HepG2 (cell line): Measurements from ENCODE around the gene IRF1. TPM values are rescaled to one million over a fixed set of nuclear protein-coding genes. Genes with fewer than 3 reads are reported as not detected.
A peak's percentile ranks its signal among the peaks of the same experiment; 100 is the strongest.

Experiments
- ARNTL ChIP-seq: sonication (generic); formaldehyde crosslinking; IDR thresholded peaks from 2 replicates; pipeline ENCODE4 v1.4.0; 2020; ENCODE audit warnings: mild to moderate bottlenecking, missing genetic modification reagents
- BCL6 ChIP-seq: IDR thresholded peaks from 2 replicates; pipeline ENCODE4 v1.6.1; 2016; ENCODE audit warnings: missing genetic modification reagents, missing compliant biosample characterization
- BRD4 ChIP-seq: sonication (generic); formaldehyde crosslinking; IDR thresholded peaks from 2 replicates; pipeline ENCODE4 v1.4.0; 2020; ENCODE audit warnings: missing genetic modification reagents
- FOXM1 ChIP-seq: sonication (generic); formaldehyde crosslinking; IDR thresholded peaks from 2 replicates; pipeline ENCODE4 v1.5.0; 2020; ENCODE audit warnings: missing genetic modification reagents
- KLF15 ChIP-seq: sonication (generic); formaldehyde crosslinking; IDR thresholded peaks from 2 replicates; pipeline ENCODE4 v1.8.1; 2023; ENCODE audit warnings: borderline replicate concordance, mild to moderate bottlenecking, inconsistent platforms, missing genetic modification reagents, mixed read lengths
- KLF6 ChIP-seq: IDR thresholded peaks from 2 replicates; pipeline ENCODE4 v1.8.0; 2016; ENCODE audit warnings: missing biosample characterization, missing genetic modification reagents
- MBD4 ChIP-seq: IDR thresholded peaks from 2 replicates; pipeline ENCODE4 v1.6.1; 2012; ENCODE audit warnings: low read length, inconsistent platforms, borderline replicate concordance
- MIXL1 ChIP-seq: IDR thresholded peaks from 2 replicates; pipeline ENCODE4 v1.6.1; 2016
- MTA3 ChIP-seq: sonication (generic); formaldehyde crosslinking; IDR thresholded peaks from 2 replicates; pipeline ENCODE4 v1.4.0; 2020; ENCODE audit warnings: missing genetic modification reagents
- NAIF1 ChIP-seq: sonication (generic); formaldehyde crosslinking; IDR thresholded peaks from 2 replicates; pipeline ENCODE4 v1.5.0; 2020; ENCODE audit warnings: mild to moderate bottlenecking, missing genetic modification reagents, borderline replicate concordance
- NFATC3 ChIP-seq: sonication (generic); formaldehyde crosslinking; IDR thresholded peaks from 2 replicates; pipeline ENCODE4 v1.5.1; 2020; ENCODE audit warnings: mild to moderate bottlenecking, missing genetic modification reagents
- NFIB ChIP-seq: sonication (generic); formaldehyde crosslinking; IDR thresholded peaks from 2 replicates; pipeline ENCODE4 v1.9.0; 2021; ENCODE audit warnings: missing genetic modification reagents, mild to moderate bottlenecking, borderline replicate concordance
- NR3C1 ChIP-seq: sonication (generic); formaldehyde crosslinking; IDR thresholded peaks from 2 replicates; pipeline ENCODE4 v1.4.0; 2020; ENCODE audit warnings: missing genetic modification reagents
- SALL1 ChIP-seq: sonication (generic); formaldehyde crosslinking; IDR thresholded peaks from 2 replicates; pipeline ENCODE4 v1.8.0; 2022; ENCODE audit warnings: mild to moderate bottlenecking, missing genetic modification reagents
- ZNF329 ChIP-seq: sonication (generic); formaldehyde crosslinking; IDR thresholded peaks from 2 replicates; pipeline ENCODE4 v1.9.0; 2021; ENCODE audit warnings: low read depth, mild to moderate bottlenecking, missing genetic modification reagents
- ZNF350 ChIP-seq: sonication (generic); formaldehyde crosslinking; IDR thresholded peaks from 2 replicates; pipeline ENCODE4 v1.4.0; 2020; ENCODE audit warnings: mild to moderate bottlenecking, low read depth, missing genetic modification reagents, borderline replicate concordance
- ZNF672 ChIP-seq: sonication (generic); formaldehyde crosslinking; IDR thresholded peaks from 2 replicates; pipeline ENCODE4 v1.8.1; 2022; ENCODE audit warnings: missing genetic modification reagents
- ZNF775 ChIP-seq: sonication (generic); formaldehyde crosslinking; IDR thresholded peaks from 2 replicates; pipeline ENCODE4 v1.4.0; 2020; ENCODE audit warnings: missing genetic modification reagents, mild to moderate bottlenecking, moderate library complexity, borderline replicate concordance
- polyA plus RNA-seq, 8 experiments: library from polyadenylated mRNA; depleted of rRNA in 3 of 8; stranded (reverse) in 7 of 8; unstranded in 1 of 8; fragments of >200 nt; fragmentation: Illumina TruSeq in 4 of 8; extraction: Trizol in 4 of 8; gene quantifications; 2 replicates each; pipeline versions ENCODE4 v1.2.1 to v1.2.3, GENCODE V29; 2011 to 2016; ENCODE audit warnings: low read depth in 4 of 8, missing spikeins in 1 of 8, mixed read lengths in 1 of 8; ENCODE audit not compliant: insufficient read depth in 1 of 8
- total RNA-seq, 5 experiments: library from RNA; depleted of rRNA; stranded (reverse); fragments of >200 nt; fragmentation: Illumina TruSeq; extraction: Trizol; gene quantifications; 2 replicates each; pipeline ENCODE4 v1.2.3, GENCODE V29; 2016; ENCODE audit warnings: low read depth in 1 of 5
- TF ChIP-seq, protein P1 (sequence below): IDR thresholded peaks from 2 replicates; pipeline ENCODE4 v1.6.1; 2018; ENCODE audit warnings: missing genetic modification reagents
- TF ChIP-seq, protein P2 (sequence below): IDR thresholded peaks from 2 replicates; pipeline ENCODE4 v1.6.1; 2016; ENCODE audit warnings: missing compliant biosample characterization, missing genetic modification reagents, borderline replicate concordance
- TF ChIP-seq, protein P3 (sequence below): sonication (generic); formaldehyde crosslinking; IDR thresholded peaks from 2 replicates; pipeline ENCODE4 v1.4.0; 2020; ENCODE audit warnings: missing genetic modification reagents, borderline replicate concordance
- TF ChIP-seq, protein P4 (sequence below): IDR thresholded peaks from 2 replicates; pipeline ENCODE4 v1.6.1; 2016
- TF ChIP-seq, protein P5 (sequence below): sonication (generic); formaldehyde crosslinking; IDR thresholded peaks from 2 replicates; pipeline ENCODE4 v1.5.1; 2020; ENCODE audit warnings: missing genetic modification reagents, mild to moderate bottlenecking, borderline replicate concordance
- TF ChIP-seq, protein P6 (sequence below): sonication (generic); formaldehyde crosslinking; conservative IDR thresholded peaks from 2 replicates; pipeline ENCODE4 v1.8.1; 2023; ENCODE audit warnings: missing genetic modification reagents

Gene IRF1
- total and polyA plus RNA-seq, 2 of the 13 experiments (the other 11 are each of a cell fraction or from before 2014, with no cell fraction given) = 4.1 to 8.8 TPM

DNA sequence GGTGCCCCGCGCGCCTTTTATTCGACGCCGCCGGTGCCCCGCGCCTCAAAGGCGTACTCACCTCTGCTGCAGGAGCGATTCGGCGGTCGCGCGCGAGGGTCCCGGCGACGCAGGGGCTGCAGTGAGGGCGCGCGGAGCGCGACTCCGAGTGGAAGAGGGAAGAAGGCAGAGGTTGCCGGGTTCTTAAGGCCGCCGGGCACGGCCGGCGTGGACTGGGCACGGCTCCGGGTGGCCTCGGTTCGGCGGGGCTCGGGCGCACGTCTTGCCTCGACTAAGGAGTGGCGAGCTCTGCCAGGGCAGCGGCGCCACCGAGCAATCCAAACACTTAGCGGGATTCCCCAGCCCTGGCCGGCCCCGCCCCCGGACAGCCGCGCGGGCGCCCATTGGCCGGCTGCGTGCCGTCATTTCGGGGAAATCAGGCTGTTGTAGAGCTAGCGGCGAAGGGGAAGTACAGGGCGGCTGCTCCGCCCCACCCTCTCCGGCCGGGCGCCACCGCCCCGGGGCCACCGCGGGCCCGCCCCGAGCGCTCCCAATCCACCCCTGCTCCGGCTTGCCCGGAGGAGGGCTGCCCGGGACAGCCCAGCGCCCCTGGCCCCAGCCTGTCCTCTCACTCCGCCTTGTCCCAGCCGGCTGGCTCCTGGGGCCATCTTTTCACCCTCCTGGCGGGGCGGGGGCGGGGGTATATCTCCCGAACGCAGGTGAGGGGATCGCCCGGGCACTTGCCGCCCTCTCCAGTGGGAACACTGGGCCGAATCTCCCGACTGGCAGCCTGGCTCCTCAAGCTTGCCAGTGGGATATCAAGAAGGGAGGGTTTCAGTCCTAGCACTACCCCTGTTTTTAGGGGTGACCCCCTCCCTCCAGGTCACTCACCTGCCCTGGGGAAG lies at the start of gene IRF1 (continued):
- no peak for TF ChIP-seq FOXM1 (CRISPR knock-in tag)
- no peak for TF ChIP-seq NFATC3 (CRISPR knock-in tag)
- TF ChIP-seq BRD4 (CRISPR knock-in tag) = peak; percentile 53; the same call in 1 of the 2 replicates
- TF ChIP-seq NAIF1 (CRISPR knock-in tag) = peak; percentile 53; the same call in 1 of the 2 replicates
- TF ChIP-seq, protein P1, sequence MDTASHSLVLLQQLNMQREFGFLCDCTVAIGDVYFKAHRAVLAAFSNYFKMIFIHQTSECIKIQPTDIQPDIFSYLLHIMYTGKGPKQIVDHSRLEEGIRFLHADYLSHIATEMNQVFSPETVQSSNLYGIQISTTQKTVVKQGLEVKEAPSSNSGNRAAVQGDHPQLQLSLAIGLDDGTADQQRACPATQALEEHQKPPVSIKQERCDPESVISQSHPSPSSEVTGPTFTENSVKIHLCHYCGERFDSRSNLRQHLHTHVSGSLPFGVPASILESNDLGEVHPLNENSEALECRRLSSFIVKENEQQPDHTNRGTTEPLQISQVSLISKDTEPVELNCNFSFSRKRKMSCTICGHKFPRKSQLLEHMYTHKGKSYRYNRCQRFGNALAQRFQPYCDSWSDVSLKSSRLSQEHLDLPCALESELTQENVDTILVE (CRISPR knock-in tag) = 0 out of 2 replicates have a peak, but pooled peaks have one; percentile 33
- no peak for TF ChIP-seq MIXL1 (CRISPR knock-in tag)
- TF ChIP-seq KLF6 (CRISPR knock-in tag) = peak; percentile 48
- no peak for TF ChIP-seq ZNF350 (CRISPR knock-in tag)
- TF ChIP-seq, protein P2, sequence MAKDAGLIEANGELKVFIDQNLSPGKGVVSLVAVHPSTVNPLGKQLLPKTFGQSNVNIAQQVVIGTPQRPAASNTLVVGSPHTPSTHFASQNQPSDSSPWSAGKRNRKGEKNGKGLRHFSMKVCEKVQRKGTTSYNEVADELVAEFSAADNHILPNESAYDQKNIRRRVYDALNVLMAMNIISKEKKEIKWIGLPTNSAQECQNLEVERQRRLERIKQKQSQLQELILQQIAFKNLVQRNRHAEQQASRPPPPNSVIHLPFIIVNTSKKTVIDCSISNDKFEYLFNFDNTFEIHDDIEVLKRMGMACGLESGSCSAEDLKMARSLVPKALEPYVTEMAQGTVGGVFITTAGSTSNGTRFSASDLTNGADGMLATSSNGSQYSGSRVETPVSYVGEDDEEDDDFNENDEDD (CRISPR knock-in tag) = peak; percentile 78; the same call in 1 of the 2 replicates
- TF ChIP-seq NR3C1 (CRISPR knock-in tag) = no peak
- peak; percentile 76; the same call in 1 of the 2 replicates for TF ChIP-seq KLF15 (CRISPR knock-in tag)
- TF ChIP-seq BCL6 (CRISPR knock-in tag) = peak; percentile 51; the same call in 1 of the 2 replicates
- no peak for TF ChIP-seq ZNF672 (CRISPR knock-in tag)
- no peak for TF ChIP-seq NFIB
- TF ChIP-seq, protein P3, sequence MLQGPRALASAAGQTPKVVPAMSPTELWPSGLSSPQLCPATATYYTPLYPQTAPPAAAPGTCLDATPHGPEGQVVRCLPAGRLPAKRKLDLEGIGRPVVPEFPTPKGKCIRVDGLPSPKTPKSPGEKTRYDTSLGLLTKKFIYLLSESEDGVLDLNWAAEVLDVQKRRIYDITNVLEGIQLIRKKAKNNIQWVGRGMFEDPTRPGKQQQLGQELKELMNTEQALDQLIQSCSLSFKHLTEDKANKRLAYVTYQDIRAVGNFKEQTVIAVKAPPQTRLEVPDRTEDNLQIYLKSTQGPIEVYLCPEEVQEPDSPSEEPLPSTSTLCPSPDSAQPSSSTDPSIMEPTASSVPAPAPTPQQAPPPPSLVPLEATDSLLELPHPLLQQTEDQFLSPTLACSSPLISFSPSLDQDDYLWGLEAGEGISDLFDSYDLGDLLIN (CRISPR knock-in tag) = no peak
- no peak for TF ChIP-seq MTA3 (CRISPR knock-in tag)
- TF ChIP-seq, protein P4, sequence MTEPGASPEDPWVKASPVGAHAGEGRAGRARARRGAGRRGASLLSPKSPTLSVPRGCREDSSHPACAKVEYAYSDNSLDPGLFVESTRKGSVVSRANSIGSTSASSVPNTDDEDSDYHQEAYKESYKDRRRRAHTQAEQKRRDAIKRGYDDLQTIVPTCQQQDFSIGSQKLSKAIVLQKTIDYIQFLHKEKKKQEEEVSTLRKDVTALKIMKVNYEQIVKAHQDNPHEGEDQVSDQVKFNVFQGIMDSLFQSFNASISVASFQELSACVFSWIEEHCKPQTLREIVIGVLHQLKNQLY (CRISPR knock-in tag) = no peak
- TF ChIP-seq SALL1 (CRISPR knock-in tag) = peak; percentile 62
- no peak for TF ChIP-seq MBD4
- TF ChIP-seq ARNTL (CRISPR knock-in tag) = no peak
- TF ChIP-seq ZNF775 (CRISPR knock-in tag) = 0 out of 2 replicates have a peak, but pooled peaks have one; percentile 33
- TF ChIP-seq, protein P5, sequence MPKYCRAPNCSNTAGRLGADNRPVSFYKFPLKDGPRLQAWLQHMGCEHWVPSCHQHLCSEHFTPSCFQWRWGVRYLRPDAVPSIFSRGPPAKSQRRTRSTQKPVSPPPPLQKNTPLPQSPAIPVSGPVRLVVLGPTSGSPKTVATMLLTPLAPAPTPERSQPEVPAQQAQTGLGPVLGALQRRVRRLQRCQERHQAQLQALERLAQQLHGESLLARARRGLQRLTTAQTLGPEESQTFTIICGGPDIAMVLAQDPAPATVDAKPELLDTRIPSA (CRISPR knock-in tag) = peak; percentile 88; the same call in 1 of the 2 replicates
- TF ChIP-seq, protein P6, sequence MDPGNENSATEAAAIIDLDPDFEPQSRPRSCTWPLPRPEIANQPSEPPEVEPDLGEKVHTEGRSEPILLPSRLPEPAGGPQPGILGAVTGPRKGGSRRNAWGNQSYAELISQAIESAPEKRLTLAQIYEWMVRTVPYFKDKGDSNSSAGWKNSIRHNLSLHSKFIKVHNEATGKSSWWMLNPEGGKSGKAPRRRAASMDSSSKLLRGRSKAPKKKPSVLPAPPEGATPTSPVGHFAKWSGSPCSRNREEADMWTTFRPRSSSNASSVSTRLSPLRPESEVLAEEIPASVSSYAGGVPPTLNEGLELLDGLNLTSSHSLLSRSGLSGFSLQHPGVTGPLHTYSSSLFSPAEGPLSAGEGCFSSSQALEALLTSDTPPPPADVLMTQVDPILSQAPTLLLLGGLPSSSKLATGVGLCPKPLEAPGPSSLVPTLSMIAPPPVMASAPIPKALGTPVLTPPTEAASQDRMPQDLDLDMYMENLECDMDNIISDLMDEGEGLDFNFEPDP = no peak
- 0 out of 2 replicates have a peak, but pooled peaks have one; percentile 17 for TF ChIP-seq ZNF329
